Measurements from ENCODE around the gene ANKRD44.

Gene ANKRD44

DNA sequence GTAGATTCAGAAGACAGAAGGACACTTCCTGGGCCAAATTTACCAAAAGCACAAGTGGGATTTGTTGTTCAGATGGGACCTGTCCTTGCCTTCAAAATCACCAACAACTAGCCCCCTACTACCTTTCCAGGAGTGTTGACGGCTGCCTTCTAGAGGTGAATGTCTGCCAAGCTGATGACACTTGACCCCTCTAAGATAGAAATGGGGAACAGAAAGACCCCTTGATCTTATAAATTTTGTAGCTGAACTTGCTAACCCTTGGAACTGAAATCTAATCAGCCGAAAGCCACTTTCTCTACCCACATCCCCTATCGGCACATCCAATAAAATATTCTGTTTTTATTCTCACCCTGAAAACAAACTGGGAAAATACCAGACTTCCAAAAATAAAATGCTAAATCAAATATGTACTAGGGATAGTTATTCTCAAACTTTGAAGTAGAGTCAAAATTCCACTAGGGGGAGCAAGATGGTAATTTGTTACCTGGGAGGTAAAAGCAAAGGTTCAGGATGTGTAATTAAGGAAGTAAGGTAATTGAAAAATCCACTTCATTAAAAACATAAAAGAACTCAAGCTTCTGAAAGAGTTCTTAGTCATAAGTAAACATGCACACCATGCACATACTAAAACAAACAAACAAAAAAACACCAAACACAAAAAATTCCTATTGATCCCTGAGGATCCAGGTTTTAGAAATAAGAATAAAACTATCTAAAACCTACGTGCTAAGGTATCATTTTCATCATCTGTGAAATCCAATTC, 119.2 kb downstream of the ANKRD44 start:
- H3K4ac ChIP-seq (ENCODE audit: low read depth in 1 of 2, low read length in 2 of 2), result no peak overlapping the region
- DNase-seq, result peak; percentile 50

DNA sequence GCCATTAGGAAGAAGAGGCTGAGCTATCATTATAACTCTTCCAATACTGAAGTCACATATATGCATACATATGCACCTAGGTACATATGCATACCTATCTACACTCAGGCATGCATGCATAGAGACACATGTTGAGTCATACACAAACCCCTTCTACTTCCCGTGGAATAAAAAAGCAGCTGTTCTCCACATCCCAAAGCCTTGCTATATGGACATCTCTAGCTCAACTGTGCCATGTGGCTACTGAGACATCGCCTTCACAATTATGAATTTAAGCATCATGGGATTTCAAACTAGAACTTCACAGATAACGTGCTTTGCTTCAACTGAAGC, 120.5 kb downstream of the ANKRD44 start:
- WGBS, result 45% methylated on average over 3 of the region's 3 CpGs
- Histone ChIP-seq H3K27me3 (ENCODE audit: control insufficient read depth in 1 of 2, insufficient read depth in 1 of 2, low read length in 2 of 2) (no peaks in the 10 kb centered on the region), H3K4me1 (ENCODE audit: control insufficient read depth, insufficient read depth, low read depth, low read length) (peaks cover 4% of the 10 kb centered on the region), H3K27ac (ENCODE audit: low read length, poor library complexity, severe bottlenecking) (no peak overlapping the region), H3K4me2 (ENCODE audit: low read length, poor library complexity, severe bottlenecking) (no peak overlapping the region), H3K4ac (ENCODE audit: low read depth in 1 of 2, low read length in 2 of 2) (no peak overlapping the region), H3K36me3 (ENCODE audit: control insufficient read depth in 1 of 2, insufficient read depth in 2 of 2, low read depth in 1 of 2, low read length in 2 of 2) (no peaks in the 10 kb centered on the region), H3K9me3 (ENCODE audit: control insufficient read depth, low read length) (no peaks in the 10 kb centered on the region), H3K14ac (ENCODE audit: low read length in 2 of 2) (no peak overlapping the region), H4K91ac (ENCODE audit: low read length) (no peak overlapping the region), H2BK120ac (ENCODE audit: low read depth, low read length) (no peak overlapping the region), H4K8ac (ENCODE audit: low read length) (no peak overlapping the region), H2BK5ac (ENCODE audit: low read depth, low read length, poor library complexity, severe bottlenecking) (no peak overlapping the region), H3K4me3 (ENCODE audit: insufficient read depth in 1 of 2, low read depth in 1 of 2, low read length in 2 of 2) (no peak overlapping the region), H2AFZ (ENCODE audit: low read depth, low read length) (no peak overlapping the region), H2AK5ac (ENCODE audit: low read length, severe bottlenecking) (no peak overlapping the region), H3K79me1 (replicated peaks; ENCODE audit: low read length, poor library complexity, severe bottlenecking) (peaks cover 5% of the 10 kb centered on the region), H3K9ac (ENCODE audit: low read length) (no peak overlapping the region), H3K18ac (ENCODE audit: low read depth in 1 of 2, low read length in 2 of 2) (no peak overlapping the region), H2BK15ac (ENCODE audit: low read depth, poor library complexity, severe bottlenecking) (no peak overlapping the region), H3K23ac (ENCODE audit: low read length in 2 of 2) (no peak overlapping the region), H2BK12ac (ENCODE audit: low read length in 2 of 2) (no peak overlapping the region)
- no peak for DNase-seq

More for the DNA sequence above, 119.2 kb downstream of the ANKRD44 start:
- Histone ChIP-seq H3K14ac (ENCODE audit: low read length in 2 of 2) (no peak overlapping the region), H2BK15ac (ENCODE audit: low read depth, poor library complexity, severe bottlenecking) (no peak overlapping the region), H4K91ac (ENCODE audit: low read length) (no peak overlapping the region), H2AK5ac (ENCODE audit: low read length, severe bottlenecking) (no peak overlapping the region), H2BK12ac (ENCODE audit: low read length in 2 of 2) (no peak overlapping the region), H3K36me3 (ENCODE audit: control insufficient read depth in 1 of 2, insufficient read depth in 2 of 2, low read depth in 1 of 2, low read length in 2 of 2) (no peaks in the 10 kb centered on the region), H4K8ac (ENCODE audit: low read length) (no peak overlapping the region), H2BK5ac (ENCODE audit: low read depth, low read length, poor library complexity, severe bottlenecking) (no peak overlapping the region), H3K27me3 (ENCODE audit: control insufficient read depth in 1 of 2, insufficient read depth in 1 of 2, low read length in 2 of 2) (no peaks in the 10 kb centered on the region), H3K4me3 (ENCODE audit: insufficient read depth in 1 of 2, low read depth in 1 of 2, low read length in 2 of 2) (no peak overlapping the region), H3K9me3 (ENCODE audit: control insufficient read depth, low read length) (no peaks in the 10 kb centered on the region), H2AFZ (ENCODE audit: low read depth, low read length) (no peak overlapping the region), H3K18ac (ENCODE audit: low read depth in 1 of 2, low read length in 2 of 2) (no peak overlapping the region), H3K23ac (ENCODE audit: low read length in 2 of 2) (no peak overlapping the region), H3K4me2 (ENCODE audit: low read length, poor library complexity, severe bottlenecking) (no peak overlapping the region), H3K27ac (ENCODE audit: low read length, poor library complexity, severe bottlenecking) (no peak overlapping the region), H3K79me1 (replicated peaks; ENCODE audit: low read length, poor library complexity, severe bottlenecking) (peaks cover 5% of the 10 kb centered on the region), H3K4me1 (ENCODE audit: control insufficient read depth, insufficient read depth, low read depth, low read length) (peaks cover 2% of the 10 kb centered on the region), H3K9ac (ENCODE audit: low read length) (no peak overlapping the region), H2BK120ac (ENCODE audit: low read depth, low read length) (no peak overlapping the region)
- 69% methylated on average over 4 of the region's 4 CpGs for WGBS

DNA sequence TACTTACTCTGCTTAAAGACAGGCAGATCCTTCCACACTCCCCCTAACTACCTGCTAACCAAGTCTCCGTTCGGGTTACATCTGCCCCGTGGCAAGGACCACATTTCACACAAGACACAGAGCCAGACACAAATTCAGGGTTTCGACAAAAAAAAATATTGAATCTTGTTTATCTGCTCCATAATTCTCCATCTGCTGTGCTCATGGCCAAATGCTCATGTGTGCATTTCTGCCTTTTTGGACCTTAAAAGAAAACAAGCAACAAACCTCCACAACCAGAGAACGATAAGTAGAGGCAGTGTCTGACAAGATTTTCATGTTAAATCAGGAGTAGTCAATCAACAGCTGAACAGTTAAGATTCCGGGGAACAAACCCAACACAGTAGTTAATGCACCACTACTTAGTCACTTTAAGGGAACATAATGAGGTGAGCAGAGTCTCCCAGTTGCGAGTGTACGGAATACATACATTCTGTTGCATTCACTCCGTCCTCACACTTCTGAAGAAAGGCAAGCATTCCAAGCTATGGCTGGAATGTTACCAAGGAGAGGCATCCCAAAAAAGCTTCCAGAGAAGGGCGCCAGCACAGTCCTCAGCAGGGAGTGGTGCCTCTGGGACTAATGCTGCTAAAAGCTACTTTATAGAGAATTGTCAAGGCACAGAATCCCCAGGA, 121.0 kb downstream of the ANKRD44 start:
- Histone ChIP-seq H3K27ac (ENCODE audit: low read length, poor library complexity, severe bottlenecking) (no peak overlapping the region), H3K14ac (ENCODE audit: low read length in 2 of 2) (no peak overlapping the region), H3K4me3 (ENCODE audit: insufficient read depth in 1 of 2, low read depth in 1 of 2, low read length in 2 of 2) (no peak overlapping the region), H4K91ac (ENCODE audit: low read length) (no peak overlapping the region), H3K36me3 (ENCODE audit: control insufficient read depth in 1 of 2, insufficient read depth in 2 of 2, low read depth in 1 of 2, low read length in 2 of 2) (no peaks in the 10 kb centered on the region), H2AFZ (ENCODE audit: low read depth, low read length) (no peak overlapping the region), H2BK12ac (ENCODE audit: low read length in 2 of 2) (no peak overlapping the region), H3K18ac (ENCODE audit: low read depth in 1 of 2, low read length in 2 of 2) (no peak overlapping the region), H3K27me3 (ENCODE audit: control insufficient read depth in 1 of 2, insufficient read depth in 1 of 2, low read length in 2 of 2) (no peaks in the 10 kb centered on the region), H2BK120ac (ENCODE audit: low read depth, low read length) (no peak overlapping the region), H3K4ac (ENCODE audit: low read depth in 1 of 2, low read length in 2 of 2) (no peak overlapping the region), H2BK15ac (ENCODE audit: low read depth, poor library complexity, severe bottlenecking) (no peak overlapping the region), H3K9me3 (ENCODE audit: control insufficient read depth, low read length) (no peaks in the 10 kb centered on the region), H3K79me1 (replicated peaks; ENCODE audit: low read length, poor library complexity, severe bottlenecking) (peaks cover 5% of the 10 kb centered on the region), H3K4me2 (ENCODE audit: low read length, poor library complexity, severe bottlenecking) (no peak overlapping the region), H2BK5ac (ENCODE audit: low read depth, low read length, poor library complexity, severe bottlenecking) (no peak overlapping the region), H4K8ac (ENCODE audit: low read length) (no peak overlapping the region), H3K23ac (ENCODE audit: low read length in 2 of 2) (no peak overlapping the region), H3K9ac (ENCODE audit: low read length) (no peak overlapping the region), H2AK5ac (ENCODE audit: low read length, severe bottlenecking) (no peak overlapping the region), H3K4me1 (ENCODE audit: control insufficient read depth, insufficient read depth, low read depth, low read length) (peaks cover 6% of the 10 kb centered on the region)
- DNase-seq, result no peak
- 92% methylated on average over 10 of the region's 10 CpGs for WGBS

- H2AK5ac ChIP-seq (ENCODE audit: low read length, severe bottlenecking), result no peak overlapping the region
- no peaks in the 10 kb centered on the region for H3K9me3 ChIP-seq (ENCODE audit: control insufficient read depth, low read length)
- no peak overlapping the region for H3K14ac ChIP-seq (ENCODE audit: low read length in 2 of 2)
- H3K4me1 ChIP-seq (ENCODE audit: control insufficient read depth, insufficient read depth, low read depth, low read length), result peaks cover 6% of the 10 kb centered on the region
- no peak overlapping the region for H3K4me3 ChIP-seq (ENCODE audit: insufficient read depth in 1 of 2, low read depth in 1 of 2, low read length in 2 of 2)
- H3K4me2 ChIP-seq (ENCODE audit: low read length, poor library complexity, severe bottlenecking), result no peak overlapping the region
- no peak overlapping the region for H3K23ac ChIP-seq (ENCODE audit: low read length in 2 of 2)
- H3K79me1 ChIP-seq (replicated peaks; ENCODE audit: low read length, poor library complexity, severe bottlenecking), result peaks cover 2% of the 10 kb centered on the region
- H2AFZ ChIP-seq (ENCODE audit: low read depth, low read length), result no peak overlapping the region
- H3K18ac ChIP-seq (ENCODE audit: low read depth in 1 of 2, low read length in 2 of 2), result no peak overlapping the region
- H3K36me3 ChIP-seq (ENCODE audit: control insufficient read depth in 1 of 2, insufficient read depth in 2 of 2, low read depth in 1 of 2, low read length in 2 of 2), result no peaks in the 10 kb centered on the region
- no peak overlapping the region for H2BK12ac ChIP-seq (ENCODE audit: low read length in 2 of 2)
- WGBS, result no CpG with 5 or more reads among the region's 1 CpG
- H3K4ac ChIP-seq (ENCODE audit: low read depth in 1 of 2, low read length in 2 of 2), result no peak overlapping the region
- H4K91ac ChIP-seq (ENCODE audit: low read length), result no peak overlapping the region
- H3K9ac ChIP-seq (ENCODE audit: low read length), result no peak overlapping the region
- no peaks in the 10 kb centered on the region for H3K27me3 ChIP-seq (ENCODE audit: control insufficient read depth in 1 of 2, insufficient read depth in 1 of 2, low read length in 2 of 2)
- no peak overlapping the region for H4K8ac ChIP-seq (ENCODE audit: low read length)
- no peak overlapping the region for H2BK15ac ChIP-seq (ENCODE audit: low read depth, poor library complexity, severe bottlenecking)
- DNase-seq, result no peak
- H3K27ac ChIP-seq (ENCODE audit: low read length, poor library complexity, severe bottlenecking), result no peak overlapping the region
- no peak overlapping the region for H2BK120ac ChIP-seq (ENCODE audit: low read depth, low read length)
- no peak overlapping the region for H2BK5ac ChIP-seq (ENCODE audit: low read depth, low read length, poor library complexity, severe bottlenecking)
Measured at GRCh38 chr2:197185676-197186075, 124.9 kb downstream of the ANKRD44 start.
